Left lung (tissue), 10 donors: ENCODE data around the gene KIRREL3. TPM values are rescaled to one million over a fixed set of nuclear protein-coding genes. Genes with fewer than 3 reads are reported as not detected.

Experiments
- ATAC-seq: fragments of 200-7000 bp; cut with Tn5 transposase; one replicate; pipeline ENCODE4 v1.9.1; 2020; ENCODE audit warnings: moderate library complexity
- DNase-seq, 4 donors: peaks; one replicate each; pipeline ENCODE4 v3.0.0-alpha.2; 2013 to 2020
- H3K27ac ChIP-seq, 2 donors: fragments of 200-600 bp; sonication (generic) in 1 of 2; one replicate each; pipeline versions ENCODE4 v1.5.0 to v1.8.0; 2020 to 2021
- H3K27me3 ChIP-seq, 2 donors: fragments of 200-600 bp; sonication (generic) in 1 of 2; one replicate each; pipeline versions ENCODE4 v1.5.0 to v1.8.0; 2020 to 2021
- H3K36me3 ChIP-seq, 2 donors: fragments of 200-600 bp; sonication (generic) in 1 of 2; one replicate each; pipeline versions ENCODE4 v1.5.0 to v1.8.0; 2020 to 2021
- H3K4me1 ChIP-seq, 2 donors: fragments of 200-600 bp; one replicate each; pipeline ENCODE4 v1.8.0; 2021
- H3K4me3 ChIP-seq, 2 donors: fragments of 200-600 bp; sonication (generic) in 1 of 2; one replicate each; pipeline versions ENCODE4 v1.5.0 to v1.8.0; 2020 to 2021; ENCODE audit warnings: mild to moderate bottlenecking in 1 of 2
- H3K9me3 ChIP-seq, 2 donors: fragments of 200-600 bp; sonication (generic) in 1 of 2; one replicate each; pipeline versions ENCODE4 v1.5.0 to v1.8.0; 2020 to 2021
- CTCF ChIP-seq, 2 donors: fragments of 200-600 bp; sonication (generic) in 1 of 2; IDR thresholded peaks; one replicate each; pipeline versions ENCODE4 v1.5.0 to v1.8.0; 2021; ENCODE audit warnings: antibody characterized with exemption in 2 of 2
- intact Hi-C, 2 donors: fragments of 100-400 bp; cut with DNase I; formaldehyde crosslinking; loops; one replicate each; pipeline versions ENCODE4 v1.11.2 to v1.14.2; 2022
- polyA plus RNA-seq, 6 donors: library from polyadenylated mRNA; unstranded; fragments of 120-200 nt; gene quantifications; one replicate each; pipeline ENCODE4 v1.2.1, GENCODE V29; 2013; ENCODE audit not compliant: insufficient read length in 6 of 6
- total RNA-seq, 2 donors: library from RNA; stranded (reverse); fragmentation: NEBNext Ultra II Directional; extraction: Animal tissue kit (Norgen Biotek cat#: 25700); gene quantifications; one replicate each; pipeline ENCODE4 v1.2.1, GENCODE V29; 2021
- donor health status: DM: no; HTN: yes; CAD: no.
- donor health status: DM: no; HTN: no; CAD: no.

Gene KIRREL3
- total and polyA plus RNA-seq, 8 donors = 1.6 to 2.5 (median 2.0) TPM; not detected in 2

- Histone ChIP-seq H3K4me1 (peaks cover 0 to 6% of the 10 kb centered on the region in 2 donors), H3K27ac (no peak overlapping the region), H3K4me3 (no peak overlapping the region), H3K27me3 (peaks cover 22 to 51% of the 10 kb centered on the region in 2 donors), H3K36me3 (no peaks in the 10 kb centered on the region), H3K9me3 (no peaks in the 10 kb centered on the region)
- no peak for DNase-seq
- no peak for ATAC-seq
- intact Hi-C loops = no loop called here
- TF ChIP-seq CTCF (IDR thresholded peaks at IDR 0.05) = no peak
These were observed 4.3 kb downstream of the KIRREL3 start for GRCh38 chr11:126996036-126996804.

DNA sequence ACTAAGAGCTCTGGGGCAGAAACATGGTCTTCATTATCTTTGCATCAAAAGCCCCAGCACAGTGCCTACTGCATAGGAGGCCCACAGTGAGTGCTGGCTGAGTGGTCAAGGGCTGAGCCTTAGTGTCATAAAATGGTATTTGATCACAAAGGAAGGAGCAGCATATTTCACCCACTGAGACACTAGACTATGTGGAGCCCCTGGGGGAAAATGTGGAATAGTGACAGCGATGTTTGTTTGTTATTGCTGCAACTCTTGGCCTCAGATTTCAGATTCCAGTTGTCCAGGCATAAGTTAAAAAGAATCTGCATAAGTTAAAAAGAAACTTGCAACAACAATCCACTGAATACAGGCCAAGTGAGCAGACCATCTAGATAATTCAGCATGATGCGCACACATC, 7.0 kb downstream of the KIRREL3 start:
- intact Hi-C loops = loop anchor here in 1 of 2 donors (5.0 kb wide), 1 partner anchor 276 kb away; no protein-coding TSS in a partner anchor

DNA sequence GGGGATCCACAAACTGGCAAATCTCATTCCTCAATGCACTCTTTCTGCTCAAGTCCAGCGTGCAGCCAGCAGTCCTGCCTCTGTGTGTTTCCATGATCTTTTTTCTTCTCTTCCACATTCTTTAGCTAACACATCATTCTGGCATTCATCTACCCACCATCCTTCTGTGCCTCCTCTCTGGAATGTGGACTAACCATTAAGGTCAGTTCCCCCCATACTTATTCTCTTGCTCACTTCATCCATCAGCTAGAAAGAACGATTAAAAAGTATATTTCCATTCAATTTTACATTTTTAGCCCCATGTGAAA, 7.8 kb downstream of the KIRREL3 start:
- ATAC-seq = no peak

More for the DNA sequence above, 7.0 kb downstream of the KIRREL3 start:
- Histone ChIP-seq H3K9me3 (no peaks in the 10 kb centered on the region), H3K4me1 (no peaks in the 10 kb centered on the region), H3K27ac (no peak overlapping the region), H3K4me3 (no peak overlapping the region), H3K36me3 (no peaks in the 10 kb centered on the region), H3K27me3 (peaks cover 8 to 36% of the 10 kb centered on the region in 2 donors)
- ATAC-seq (no peak), DNase-seq (no peak)
- no peak for TF ChIP-seq CTCF (IDR thresholded peaks at IDR 0.05)

DNA sequence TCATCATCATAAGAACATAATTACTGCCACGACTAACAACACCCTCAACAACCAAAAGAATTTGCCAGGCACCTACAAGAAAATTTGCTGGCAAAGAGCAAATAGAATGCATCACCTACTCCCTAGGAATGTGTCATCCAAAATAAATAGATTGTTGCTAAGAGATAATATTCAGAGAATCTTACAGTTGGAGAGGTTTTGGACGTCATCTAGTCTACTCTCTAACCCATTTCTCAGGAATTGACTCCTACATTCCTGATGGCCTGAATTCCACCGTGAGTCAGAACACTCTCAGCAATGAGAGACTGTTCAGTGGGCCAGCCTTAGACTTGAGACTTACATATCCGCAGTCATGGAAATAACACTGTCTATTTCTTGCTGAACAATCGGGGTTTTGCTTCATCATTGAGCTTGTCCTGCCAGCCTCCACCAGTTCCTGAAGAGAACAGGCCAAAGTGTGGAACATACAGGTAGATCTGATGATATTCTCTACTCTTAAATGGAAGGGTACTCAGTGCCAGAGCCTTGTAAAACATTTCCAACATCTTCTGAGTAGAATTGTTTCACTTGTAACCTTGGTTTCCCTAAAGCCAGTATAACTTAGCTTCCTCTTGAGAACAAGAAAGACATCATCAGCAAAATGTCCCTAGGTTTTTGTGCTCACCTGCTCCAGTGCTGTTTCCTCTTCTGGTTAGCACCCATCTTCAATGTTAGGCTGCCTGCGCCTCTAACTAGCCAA, 8.3 kb downstream of the KIRREL3 start:
- DNase-seq (no peak), ATAC-seq (peak; percentile 44)
- no peaks in the 10 kb centered on the region for H3K4me1 ChIP-seq
- no peak for TF ChIP-seq CTCF (IDR thresholded peaks at IDR 0.05)
- no peak overlapping the region for H3K27ac ChIP-seq
- no peaks in the 10 kb centered on the region for H3K9me3 ChIP-seq
- no peak overlapping the region for H3K4me3 ChIP-seq
- intact Hi-C loops = loop anchor here in 1 of 2 donors (5.0 kb wide), 1 partner anchor 275 kb away; no protein-coding TSS in a partner anchor
- H3K36me3 ChIP-seq = no peaks in the 10 kb centered on the region
- peaks cover 0 to 23% of the 10 kb centered on the region in 2 donors for H3K27me3 ChIP-seq

More for the DNA sequence above, 7.8 kb downstream of the KIRREL3 start:
- H3K27ac ChIP-seq = no peak overlapping the region
- intact Hi-C loops = loop anchor here in 1 of 2 donors (5.0 kb wide), 1 partner anchor 275 kb away; no protein-coding TSS in a partner anchor
- no peak for TF ChIP-seq CTCF (IDR thresholded peaks at IDR 0.05)
- no peak overlapping the region for H3K4me3 ChIP-seq
- H3K36me3 ChIP-seq = no peaks in the 10 kb centered on the region
- H3K27me3 ChIP-seq = peaks cover 0 to 28% of the 10 kb centered on the region in 2 donors
- DNase-seq = no peak
- H3K4me1 ChIP-seq = no peaks in the 10 kb centered on the region
- no peaks in the 10 kb centered on the region for H3K9me3 ChIP-seq

GRCh38 chr11:126991596-126991995, 9.0 kb downstream of the KIRREL3 start:
- Histone ChIP-seq H3K27me3 (peaks cover 0 to 20% of the 10 kb centered on the region in 2 donors), H3K4me3 (no peak overlapping the region), H3K9me3 (no peaks in the 10 kb centered on the region), H3K27ac (no peak overlapping the region), H3K4me1 (no peaks in the 10 kb centered on the region), H3K36me3 (no peaks in the 10 kb centered on the region)
- ATAC-seq = no peak
- intact Hi-C loops = loop anchor here in 1 of 2 donors (5.0 kb wide), 1 partner anchor 274 kb away; no protein-coding TSS in a partner anchor
- TF ChIP-seq CTCF (IDR thresholded peaks at IDR 0.05) = no peak
- DNase-seq = no peak
